H1 (cell line): ENCODE data around the gene MMS19. TPM values are rescaled to one million over a fixed set of nuclear protein-coding genes. Genes with fewer than 3 reads are reported as not detected.

Experiments
- CEBPB ChIP-seq: IDR thresholded peaks from 2 replicates; pipeline ENCODE4 v1.6.1; 2012; ENCODE audit warnings: low read depth, low read length
- EP300 ChIP-seq, 2 experiments: IDR thresholded peaks; 1 replicate in 1 of 2; 2 replicates in 1 of 2; pipeline ENCODE4 v1.6.1; 2011 to 2012; ENCODE audit warnings: low read depth in 2 of 2, low read length in 2 of 2, mild to moderate bottlenecking in 2 of 2, borderline replicate concordance in 1 of 2, inconsistent platforms in 1 of 2, moderate library complexity in 1 of 2
- JUN ChIP-seq: IDR thresholded peaks from 2 replicates; pipeline ENCODE4 v1.6.1; 2011; ENCODE audit warnings: low read depth, mild to moderate bottlenecking, improper control_type of control experiment, low read length
- KDM1A ChIP-seq: fragments of 200-600, 300-600 bp; sonication (generic); IDR thresholded peaks from 2 replicates; pipeline ENCODE4 v1.7.1; 2016; ENCODE audit warnings: mild to moderate bottlenecking, low read length, borderline replicate concordance
- RXRA ChIP-seq: IDR thresholded peaks from 2 replicates; pipeline ENCODE4 v1.6.1; 2011; ENCODE audit warnings: low read depth, mild to moderate bottlenecking, low read length, moderate library complexity; ENCODE audit not compliant: insufficient read depth
- SUZ12 ChIP-seq: fragments of 200-600 bp; sonication (generic); IDR thresholded peaks from 2 replicates; pipeline ENCODE4 v1.6.1; 2012; ENCODE audit warnings: mild to moderate bottlenecking, inconsistent platforms, low read length, moderate library complexity, mixed read lengths
- TCF12 ChIP-seq: IDR thresholded peaks from 2 replicates; pipeline ENCODE4 v1.6.1; 2011; ENCODE audit warnings: low read depth, mild to moderate bottlenecking, low read length
- ZNF274 ChIP-seq: IDR thresholded peaks from 2 replicates; pipeline ENCODE4 v1.7.0; 2012; ENCODE audit warnings: low read length, borderline replicate concordance; ENCODE audit errors: extremely low read depth
- polyA plus RNA-seq, 7 experiments: library from polyadenylated mRNA; depleted of rRNA in 3 of 7; stranded (reverse) in 5 of 7; unstranded in 2 of 7; fragments of >200 nt in 5 of 7; fragments of 200-250 nt in 2 of 7; gene quantifications; 1 replicate in 5 of 7; 2 replicates in 1 of 7; 4 replicates in 1 of 7; pipeline versions ENCODE4 v1.2.1 to v1.2.3, GENCODE V29; 2011 to 2013; ENCODE audit warnings: missing spikeins in 2 of 7, mixed read lengths in 2 of 7
- total RNA-seq: library from RNA; stranded (reverse); fragmentation: NEBNext Ultra II Directional; extraction: Animal tissue kit (Norgen Biotek cat#: 25700); gene quantifications from 2 replicates; pipeline ENCODE4 v1.2.1, GENCODE V29; 2021
- TF ChIP-seq, protein P1 (sequence below): IDR thresholded peaks from 2 replicates; pipeline ENCODE4 v1.6.1; 2011; ENCODE audit warnings: low read depth, mild to moderate bottlenecking, low read length; ENCODE audit not compliant: insufficient read depth

MMS19 gene
- total and polyA plus RNA-seq, 2 of the 8 experiments (the other 6 are each of a cell fraction or from before 2014, with no cell fraction given): 130 to 221 TPM

DNA sequence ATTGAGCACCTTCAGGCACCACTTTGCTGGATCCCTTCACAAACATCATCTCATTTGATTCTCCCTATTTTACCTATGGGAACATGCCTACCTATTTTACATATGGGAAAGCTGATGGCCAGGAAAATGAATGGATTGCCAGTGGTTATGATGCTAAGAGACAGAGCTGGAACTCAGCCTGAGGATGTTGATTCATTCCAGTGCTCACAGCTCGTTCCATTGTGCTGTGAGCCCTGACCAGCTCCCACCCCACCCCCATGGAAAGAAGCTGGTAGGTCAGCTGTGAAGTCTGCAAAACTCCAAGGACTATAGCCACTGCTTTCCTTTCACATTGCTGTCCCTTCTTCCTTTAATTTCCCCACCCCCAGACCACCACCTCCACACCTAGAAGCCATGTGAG lies 10.1 kb upstream of the MMS19 start (continued):
- TF ChIP-seq EP300 (IDR thresholded peaks at IDR 0.05; ENCODE audit: borderline replicate concordance in 1 of 2, low read depth in 2 of 2, low read length in 2 of 2) (no peak), JUN (no peak), TCF12 (no peak), SUZ12 (no peak), ZNF274 (no peak), KDM1A (no peak), CEBPB (no peak), RXRA (no peak)
- TF ChIP-seq, protein P1, sequence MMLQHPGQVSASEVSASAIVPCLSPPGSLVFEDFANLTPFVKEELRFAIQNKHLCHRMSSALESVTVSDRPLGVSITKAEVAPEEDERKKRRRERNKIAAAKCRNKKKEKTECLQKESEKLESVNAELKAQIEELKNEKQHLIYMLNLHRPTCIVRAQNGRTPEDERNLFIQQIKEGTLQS: no peak
